A673 (cell line): ENCODE data around the gene MFSD6. TPM values are rescaled to one million over a fixed set of nuclear protein-coding genes. Genes with fewer than 3 reads are reported as not detected.

Experiments used
- BruUV-seq: library from RNA; stranded (reverse); fragments of 400-500 nt; replicated peaks from 2 replicates; lab custom pipeline; 2021; lab: Mats Ljungman, UMichigan
- CTCF ChIA-PET: fragments of 300-600 bp; sonication (Branson Sonifier 250); formaldehyde crosslinking; loops from one replicate; lab custom pipeline; 2022; ENCODE audit warnings: antibody characterized with exemption; lab: Charles Lee
- POLR2A ChIA-PET: fragments of 300-600 bp; sonication (Branson Sonifier 250); formaldehyde crosslinking; loops from one replicate; lab custom pipeline; 2022; ENCODE audit warnings: antibody characterized with exemption; ENCODE audit not compliant: low non-redundant PET; lab: Charles Lee
- DNase-seq: peaks from one replicate; pipeline ENCODE4 v3.0.0-alpha.2; 2015; ENCODE audit warnings: low spot score
- H3K27ac ChIP-seq: fragments of 200-600 bp; sonication (generic); 2 replicates; pipeline ENCODE4 v1.5.1; 2016; ENCODE audit warnings: mixed run types, low read depth, mild to moderate bottlenecking, mixed read lengths, antibody characterized with exemption, low read length; ENCODE audit not compliant: poor library complexity, severe bottlenecking
- H3K27me3 ChIP-seq: fragments of 200-600 bp; sonication (generic); replicated peaks from 2 replicates; pipeline ENCODE4 v1.6.1; 2017; ENCODE audit warnings: mixed run types, low read depth, mild to moderate bottlenecking, mixed read lengths, antibody characterized with exemption, low read length; ENCODE audit not compliant: insufficient read depth, poor library complexity
- H3K36me3 ChIP-seq: fragments of 200-600 bp; sonication (generic); 2 replicates; pipeline ENCODE4 v1.6.1; 2016; ENCODE audit warnings: mixed run types, mild to moderate bottlenecking, mixed read lengths, antibody characterized with exemption, low read length; ENCODE audit not compliant: insufficient read depth, poor library complexity, severe bottlenecking
- H3K4me1 ChIP-seq: fragments of 200-600 bp; sonication (generic); 2 replicates; pipeline ENCODE4 v1.6.1; 2017; ENCODE audit warnings: mixed run types, mild to moderate bottlenecking, mixed read lengths, antibody characterized with exemption, low read length; ENCODE audit not compliant: insufficient read depth, poor library complexity, severe bottlenecking
- H3K4me3 ChIP-seq: fragments of 200-600 bp; sonication (generic); 2 replicates; pipeline ENCODE4 v1.5.1; 2016; ENCODE audit warnings: low read depth, mixed run types, mild to moderate bottlenecking, mixed read lengths, low read length; ENCODE audit not compliant: poor library complexity, severe bottlenecking
- H3K9me3 ChIP-seq: fragments of 200-600 bp; sonication (generic); 2 replicates; pipeline ENCODE4 v1.6.1; 2016; ENCODE audit warnings: mixed run types, low read depth, mild to moderate bottlenecking, mixed read lengths, antibody characterized with exemption, low read length; ENCODE audit not compliant: poor library complexity, severe bottlenecking
- CTCF ChIP-seq: fragments of 300-800, 200-600 bp; sonication (generic); conservative IDR thresholded peaks from 2 replicates; pipeline ENCODE4 v1.5.1; 2017; ENCODE audit warnings: low read depth, mild to moderate bottlenecking, antibody characterized with exemption, low read length, moderate library complexity, mixed read lengths
- EZH2 ChIP-seq: fragments of 200-600 bp; sonication (generic); IDR thresholded peaks from 2 replicates; pipeline ENCODE4 v1.6.1; 2017; ENCODE audit warnings: borderline replicate concordance, low read depth, mild to moderate bottlenecking, mixed read lengths, antibody characterized with exemption, low read length; ENCODE audit not compliant: poor library complexity, severe bottlenecking
- intact Hi-C: fragments of 100-400 bp; cut with micrococcal nuclease; formaldehyde crosslinking; loops from one replicate; pipeline ENCODE4 v1.10.0; 2022; ENCODE audit not compliant: unreplicated experiment
- total RNA-seq: library from RNA; stranded (reverse); gene quantifications from 2 replicates; pipeline ENCODE4 v1.2.3, GENCODE V29; 2021

Gene MFSD6
- total RNA-seq, 1 experiment from 2014 or later = 8.4 TPM

- TF ChIP-seq EZH2 (no peak), CTCF (no peak)
- no TSS peak for BruUV-seq
- no peaks in the 10 kb centered on the region for H3K36me3 ChIP-seq
- peak; percentile 20 for DNase-seq
- intact Hi-C loops = no loop called here
- peak overlapping the region; percentile 44 for H3K27ac ChIP-seq
- peaks cover 39% of the 10 kb centered on the region for H3K4me1 ChIP-seq
- ChIA-PET POLR2A (no interaction called here), CTCF (no interaction called here)
- H3K27me3 ChIP-seq = no peaks in the 10 kb centered on the region
- H3K4me3 ChIP-seq = no peak overlapping the region
- H3K9me3 ChIP-seq = no peaks in the 10 kb centered on the region
Observed at GRCh38 chr2:190469771-190470170, 61.6 kb downstream of the MFSD6 start.

- Histone ChIP-seq H3K36me3 (no peaks in the 10 kb centered on the region), H3K4me3 (no peak overlapping the region), H3K27me3 (no peaks in the 10 kb centered on the region), H3K4me1 (peaks cover 34% of the 10 kb centered on the region), H3K27ac (peak overlapping the region; percentile 44), H3K9me3 (no peaks in the 10 kb centered on the region)
- CTCF ChIA-PET = no interaction called here
- DNase-seq = no peak
- no peak for TF ChIP-seq CTCF
- TF ChIP-seq EZH2 = no peak
- intact Hi-C loops = no loop called here
- POLR2A ChIA-PET = no interaction called here
- no TSS peak for BruUV-seq
Observed at GRCh38 chr2:190470256-190470826, 62.2 kb downstream of the MFSD6 start.

DNA sequence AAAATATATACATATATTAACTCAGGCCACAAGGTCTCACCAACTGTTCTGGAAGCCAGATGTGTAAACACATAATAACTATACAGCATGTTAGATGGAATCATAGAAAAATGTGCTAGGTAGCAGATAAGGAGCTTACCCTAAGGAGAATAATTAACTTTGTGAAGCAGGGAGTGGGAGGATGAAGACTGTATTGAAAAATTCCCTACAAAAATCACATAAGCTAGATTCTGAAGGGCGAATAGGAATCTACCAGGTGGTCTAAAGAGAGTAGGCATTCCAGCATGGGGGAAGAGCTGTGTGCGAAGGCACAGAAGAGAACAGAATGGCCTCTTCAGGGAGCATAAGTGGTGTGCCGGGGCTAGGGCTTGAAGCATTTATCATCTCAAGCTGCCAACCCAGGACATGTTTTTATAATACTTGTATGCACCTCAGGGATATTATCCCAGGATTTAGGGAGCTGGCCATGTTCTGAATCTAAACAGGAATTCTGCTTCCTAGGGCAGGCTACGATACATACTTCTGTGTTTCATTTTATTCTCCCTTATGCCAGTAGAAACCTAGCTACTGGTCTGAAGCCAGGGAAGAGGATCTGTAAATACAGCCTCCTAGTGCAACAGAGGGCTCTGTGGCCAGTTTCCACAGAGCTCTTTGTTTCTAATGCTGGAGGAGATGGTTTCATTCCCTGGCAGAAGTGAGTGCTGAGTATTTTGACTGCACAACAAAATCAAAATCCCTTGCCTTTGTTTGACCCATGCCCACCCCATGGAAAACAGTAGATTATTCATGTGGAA, 69.7 kb downstream of the MFSD6 start:
- Histone ChIP-seq H3K36me3 (no peaks in the 10 kb centered on the region), H3K9me3 (no peaks in the 10 kb centered on the region), H3K27ac (no peak overlapping the region), H3K4me3 (no peak overlapping the region), H3K4me1 (no peaks in the 10 kb centered on the region), H3K27me3 (no peaks in the 10 kb centered on the region)
- intact Hi-C loops = no loop called here
- TF ChIP-seq CTCF (no peak), EZH2 (no peak)
- POLR2A ChIA-PET = no interaction called here
- CTCF ChIA-PET = no interaction called here
- no peak for DNase-seq
- BruUV-seq = no TSS peak
